Activated T-cell treated with anti-CD3 and anti-CD28 coated beads, Interleukin-2, amount 50 U/mL, for 48 hours (primary cell): Measurements from ENCODE around the gene KCNJ5.

Experiments
- DNase-seq, 2 experiments: peaks; one replicate each; pipeline ENCODE4 v3.0.0-alpha.2; 2020

Gene KCNJ5

DNA sequence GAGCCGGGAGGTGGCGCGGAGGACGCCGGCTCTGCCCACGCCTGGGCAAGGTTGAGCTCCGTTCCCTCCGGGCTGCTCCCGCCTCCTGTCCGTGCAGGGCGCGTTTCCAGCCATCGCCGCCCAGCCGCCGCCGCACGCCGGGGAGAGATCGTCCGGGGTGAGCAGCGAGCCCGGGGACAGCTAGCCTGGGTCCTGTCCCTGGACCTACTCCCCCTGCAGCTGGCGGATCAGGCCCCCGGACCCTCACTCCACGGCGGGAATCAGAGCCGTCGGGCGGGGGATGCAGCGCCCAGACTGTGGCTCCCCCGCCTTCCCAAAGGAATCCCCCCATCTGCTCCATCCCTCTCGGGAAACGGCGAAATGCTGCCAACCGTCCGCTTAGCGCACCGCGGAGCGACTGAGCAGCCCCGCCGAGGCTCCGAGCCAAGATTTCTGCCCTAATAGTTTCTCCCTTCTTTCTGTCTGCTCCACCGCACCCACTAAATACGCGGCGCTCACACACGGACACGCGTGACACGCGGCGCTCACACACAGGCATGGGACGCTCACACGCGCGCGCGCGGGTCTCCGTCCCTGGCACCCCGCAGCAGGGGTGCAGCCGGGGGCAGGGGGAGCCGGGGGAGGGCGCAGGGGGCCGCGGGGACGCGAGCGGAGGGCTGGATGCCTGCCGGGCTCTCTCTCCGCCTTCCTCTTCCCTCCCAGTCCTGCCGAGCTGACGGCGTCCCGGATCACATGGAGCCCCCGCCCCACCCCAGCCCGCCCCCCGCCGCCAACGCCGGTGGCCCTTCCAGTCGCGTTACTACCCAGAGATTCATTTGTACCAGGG lies at the start of gene KCNJ5:
TSS of gene KCNJ5 (plus strand) at position 814 of the 826 bp plus-strand sequence. CDS start 19,918 bp downstream, outside the sequence.
- DNase-seq: peak; percentile 35 to 48

DNA sequence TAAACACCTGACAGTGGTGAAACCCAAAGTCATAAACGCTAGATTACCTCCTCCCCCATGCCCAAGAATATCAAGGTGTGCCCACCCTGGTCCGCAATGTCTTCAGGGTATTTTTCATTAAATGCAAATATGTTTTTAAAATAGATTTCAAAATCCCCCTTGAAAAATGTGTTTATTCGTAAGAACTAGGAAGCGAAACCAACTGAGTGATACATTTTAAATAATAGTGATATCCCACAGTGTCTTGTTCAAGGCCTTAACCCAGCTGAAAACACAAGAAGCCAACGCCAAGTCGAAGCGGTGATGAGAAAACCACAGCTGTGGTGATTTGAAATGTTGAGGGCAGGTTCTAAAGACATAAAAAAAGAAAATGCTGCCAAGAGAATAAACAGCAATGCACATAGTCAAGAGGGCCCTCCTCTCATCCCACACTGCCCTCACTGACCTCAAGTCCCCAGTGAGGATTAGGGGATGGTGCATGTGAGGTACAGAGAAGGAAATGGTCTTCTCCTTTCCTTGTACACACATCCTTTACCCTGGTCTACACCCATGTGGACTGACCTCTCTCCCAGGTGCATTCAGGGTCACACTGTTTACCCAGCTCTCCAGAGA lies 49.6 kb upstream of the KCNJ5 start:
- DNase-seq: no peak

DNA sequence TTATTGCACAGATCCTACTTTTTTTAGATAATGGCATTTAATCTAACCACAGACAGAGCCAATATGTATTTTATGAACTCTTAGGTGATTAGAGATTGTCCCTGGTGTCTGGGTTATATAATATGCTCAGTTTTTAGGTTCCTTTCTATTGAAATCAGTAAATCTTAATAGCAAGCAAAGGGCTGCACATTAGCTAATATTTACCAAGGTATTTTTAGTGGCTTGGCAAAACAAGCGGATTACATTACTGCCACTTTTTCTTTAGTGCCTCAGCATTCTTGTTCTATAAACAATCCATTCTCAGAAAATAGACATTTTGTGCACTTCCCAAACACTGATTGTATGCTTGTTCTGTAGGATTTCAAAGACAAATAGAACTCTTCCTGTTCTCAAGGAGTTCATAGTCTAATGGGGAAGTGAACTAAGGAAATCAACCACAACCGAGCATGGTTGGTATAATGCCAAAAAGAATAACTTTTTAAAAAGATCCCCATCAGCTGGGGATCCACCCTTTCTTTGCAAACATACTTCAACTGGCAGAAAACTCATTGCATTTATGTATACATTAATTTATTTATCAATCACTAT lies 47.9 kb upstream of the KCNJ5 start:
- no peak for DNase-seq

DNA sequence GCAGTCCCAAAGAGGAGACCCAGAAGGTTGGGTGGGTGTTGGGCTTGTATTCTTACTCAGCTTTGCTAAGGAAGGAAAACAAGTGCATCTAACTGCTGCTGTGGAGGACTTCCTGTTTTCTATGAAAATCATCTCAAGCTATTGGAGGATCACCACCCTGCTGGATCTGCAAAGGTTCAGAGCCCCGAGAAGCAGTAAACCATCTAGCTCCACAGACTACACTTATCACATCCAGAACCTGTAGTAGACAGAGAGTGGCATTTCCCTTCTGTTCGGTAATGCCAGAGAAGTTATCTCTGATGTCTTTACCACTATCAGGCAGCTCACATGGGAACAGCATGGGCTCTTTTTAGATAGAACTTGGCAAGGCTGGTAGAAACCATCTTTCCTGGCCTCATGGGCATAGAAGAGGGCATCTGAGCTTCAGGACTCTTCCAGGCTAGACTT lies 45.8 kb upstream of the KCNJ5 start:
- peak in 1 of 2 experiments; percentile 15 for DNase-seq

DNA sequence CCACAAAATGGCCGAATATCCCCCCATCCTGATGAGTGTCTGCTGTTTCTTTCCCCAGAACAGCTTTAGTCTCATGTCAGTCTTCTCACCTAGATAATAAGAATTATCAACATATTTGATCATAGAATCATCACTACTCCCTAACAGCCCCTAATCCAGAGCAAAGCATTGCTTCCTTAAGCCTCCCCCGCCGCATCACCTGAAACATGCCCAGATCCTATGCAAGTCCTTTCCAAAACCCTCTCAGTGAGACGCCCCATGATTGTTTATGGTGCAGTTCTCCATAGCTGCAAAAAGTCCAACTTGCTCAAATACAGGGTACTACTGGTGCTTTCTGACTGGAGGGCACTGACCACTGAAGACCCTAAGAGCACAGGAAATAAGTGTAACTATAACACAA lies 44.2 kb upstream of the KCNJ5 start:
- DNase-seq: no peak

DNA sequence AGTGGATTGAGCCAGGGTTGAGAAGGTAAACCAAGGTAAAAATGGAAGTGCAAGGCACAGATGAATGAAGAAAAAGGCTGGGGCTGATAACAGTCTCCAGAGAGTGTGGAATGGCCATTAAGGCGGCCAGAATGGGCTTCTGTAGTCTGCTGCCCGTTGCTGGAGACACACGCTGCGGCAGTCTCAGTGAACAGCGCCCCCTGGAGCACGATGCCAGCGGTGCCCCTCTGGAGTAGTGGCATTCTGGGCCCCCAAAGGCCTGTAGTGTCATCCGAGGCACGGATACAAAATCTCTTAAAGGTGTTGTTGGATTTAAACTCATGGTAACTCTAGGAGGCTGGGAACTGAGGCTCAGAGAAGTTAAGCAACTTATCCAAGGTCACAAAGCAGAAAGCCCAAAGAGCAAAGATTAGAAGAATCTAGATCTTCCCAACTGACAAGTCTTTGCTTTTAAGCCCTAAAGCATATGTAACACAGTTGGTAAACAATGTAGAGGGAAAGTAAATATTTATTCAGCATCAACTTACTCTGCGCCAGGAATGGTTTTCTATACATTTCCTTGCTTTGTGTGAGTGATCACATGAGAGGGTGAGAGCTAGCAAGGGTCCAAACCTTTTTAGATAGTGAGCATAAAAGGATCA lies 42.2 kb upstream of the KCNJ5 start:
- DNase-seq: peak; percentile 83 to 85

DNA sequence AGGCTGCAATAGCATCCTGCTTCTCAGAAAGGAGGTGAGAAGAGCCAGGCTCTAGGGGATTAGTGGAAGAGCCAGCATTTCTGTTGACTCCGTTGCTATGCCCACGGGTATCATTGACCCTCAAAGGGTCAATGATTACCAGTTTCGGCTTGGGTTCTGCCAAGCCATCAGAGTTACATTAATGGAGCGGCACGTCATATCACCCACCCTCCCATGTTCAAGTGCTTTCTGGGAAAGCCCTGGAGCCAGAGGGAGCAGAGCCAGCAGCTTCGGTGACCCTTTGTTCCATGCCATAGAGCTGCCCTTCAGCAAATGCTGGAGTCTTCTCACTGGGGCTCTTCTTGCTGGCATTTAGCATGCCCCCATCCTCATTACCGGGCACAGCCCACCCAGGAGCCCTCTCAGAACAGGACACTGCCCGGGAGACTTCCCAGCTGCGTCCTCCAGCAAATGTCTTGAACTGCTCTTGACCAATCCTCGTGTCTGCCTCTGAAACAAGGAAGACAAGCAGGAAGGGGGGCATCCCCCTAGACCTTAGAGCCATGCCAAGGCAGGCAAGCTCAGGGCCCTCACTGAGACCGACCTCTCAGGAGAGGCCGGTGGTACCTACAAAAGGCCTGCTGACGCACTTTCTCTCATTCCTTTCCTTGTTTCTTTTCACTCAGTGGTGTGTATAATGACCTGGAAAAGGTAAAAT lies 38.7 kb upstream of the KCNJ5 start:
- peak; percentile 1 to 8 for DNase-seq

DNA sequence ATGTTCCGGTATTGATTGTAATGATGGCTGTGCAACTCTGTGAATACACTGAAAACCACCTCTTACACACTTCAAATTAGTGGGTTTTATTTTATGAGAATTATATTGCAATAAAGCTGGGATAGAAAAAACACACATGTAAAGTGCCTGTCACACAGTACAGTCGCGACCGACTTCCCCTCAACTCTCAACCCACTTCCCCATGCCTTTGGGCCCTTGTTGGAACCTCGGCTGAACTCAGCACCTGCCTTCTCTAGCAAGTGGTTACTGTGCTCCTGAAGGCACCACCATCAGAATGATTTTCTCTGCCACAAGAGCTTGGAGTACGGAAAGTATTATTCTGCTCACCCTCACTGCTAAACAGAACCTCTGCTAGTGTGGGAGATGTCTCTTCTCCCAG lies 37.6 kb upstream of the KCNJ5 start:
- peak in 1 of 2 experiments; percentile 8 for DNase-seq

DNA sequence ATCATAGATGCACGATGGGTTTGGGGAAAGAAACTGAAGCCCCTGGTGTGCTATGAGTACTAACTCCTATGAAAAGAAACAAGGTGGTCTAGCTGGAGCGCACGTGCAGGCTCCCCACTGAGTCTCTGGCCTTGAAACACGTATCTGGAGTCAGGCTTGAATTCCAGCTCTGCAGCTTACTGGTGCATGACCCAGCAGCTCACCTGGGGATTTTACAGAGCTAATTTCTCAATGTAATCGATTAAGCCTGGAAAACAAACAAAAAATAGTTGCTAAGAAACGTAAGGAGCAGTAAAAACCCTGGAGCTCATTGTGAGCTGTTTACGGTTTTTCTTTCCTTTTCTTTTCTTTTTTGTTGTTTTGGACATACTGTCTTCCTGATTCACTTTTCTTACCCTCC lies 36.3 kb upstream of the KCNJ5 start:
- peak in 1 of 2 experiments; percentile 1 for DNase-seq

DNA sequence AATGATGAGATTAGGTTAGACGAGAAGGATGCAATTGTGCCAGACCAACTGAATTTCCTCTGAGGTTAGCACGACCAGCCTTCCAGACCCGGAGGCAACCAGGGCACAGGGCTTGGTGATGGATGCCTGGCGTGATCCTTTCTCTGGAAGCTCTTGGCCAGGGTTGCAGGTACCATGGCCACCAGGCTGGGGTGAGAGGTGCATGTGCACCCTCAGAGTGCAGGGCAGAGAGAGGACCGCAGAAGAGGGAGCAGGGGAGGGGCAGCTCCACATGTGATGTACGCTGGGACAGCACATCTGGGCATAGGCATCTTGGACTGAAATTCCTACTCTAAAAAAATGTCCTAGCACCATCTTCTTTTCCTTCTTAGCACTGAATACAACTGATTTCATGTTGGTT lies 34.9 kb upstream of the KCNJ5 start:
- no peak for DNase-seq

DNA sequence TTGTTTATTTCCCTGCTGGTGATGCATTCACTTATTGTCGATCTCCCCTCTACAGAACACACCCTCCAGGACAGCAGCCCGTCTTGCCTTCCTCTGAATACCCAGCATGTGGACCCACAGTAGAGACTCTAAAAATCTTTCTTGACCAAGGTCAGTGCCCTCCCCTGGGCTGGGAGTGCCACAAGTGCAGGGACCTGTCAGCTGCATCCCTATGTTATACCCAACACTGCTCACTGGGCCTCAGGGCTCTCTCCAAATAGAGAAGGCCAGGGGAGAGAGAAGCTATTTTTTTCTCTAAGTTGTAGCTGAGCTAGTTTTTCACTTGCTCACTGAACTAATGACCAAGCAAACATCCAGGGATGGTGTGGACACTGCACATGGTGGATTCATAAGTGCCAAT lies 33.8 kb upstream of the KCNJ5 start:
- DNase-seq: no peak

DNA sequence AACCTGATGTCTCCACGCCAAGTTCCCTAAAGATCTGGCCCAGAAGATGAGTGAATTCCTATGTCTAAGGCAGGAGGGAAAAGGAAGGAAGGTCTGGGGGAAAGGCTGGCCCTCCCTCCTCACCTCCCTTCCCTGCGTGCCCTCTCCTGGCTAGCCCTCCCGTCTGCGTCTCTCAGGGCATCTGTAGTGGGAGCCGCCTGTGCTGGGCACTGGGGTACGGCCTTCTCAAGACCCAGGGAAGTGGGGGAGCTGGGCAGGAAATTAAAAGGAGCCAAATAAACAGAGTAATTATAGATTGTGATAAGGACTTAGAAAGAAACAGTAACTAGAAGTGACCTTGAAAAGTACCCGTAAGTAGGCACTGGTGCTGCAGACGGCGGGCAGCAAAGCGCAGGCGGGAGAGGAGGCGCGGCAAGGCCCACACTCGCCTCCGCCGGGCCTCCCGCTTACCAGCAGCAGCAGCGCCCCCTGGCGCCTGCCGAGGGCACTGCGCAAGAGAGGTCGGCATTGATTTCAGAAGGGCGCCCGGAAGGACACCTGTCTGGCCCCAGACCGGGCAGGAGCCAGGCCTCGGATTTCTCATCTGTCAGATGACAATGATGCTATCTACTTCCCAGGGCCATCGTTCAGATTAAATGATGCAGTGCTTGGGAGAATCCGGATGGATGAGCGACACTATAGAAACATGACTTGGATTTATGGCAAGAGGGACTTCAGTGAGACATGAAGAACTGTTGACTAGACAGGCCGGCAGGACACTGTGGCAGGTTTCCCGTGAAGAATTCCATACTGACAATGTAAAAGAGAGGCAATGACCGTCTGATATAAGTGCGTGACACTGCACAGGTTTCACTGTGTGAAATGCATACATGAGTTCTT lies 31.4 kb upstream of the KCNJ5 start:
- DNase-seq: peak; percentile 86

DNA sequence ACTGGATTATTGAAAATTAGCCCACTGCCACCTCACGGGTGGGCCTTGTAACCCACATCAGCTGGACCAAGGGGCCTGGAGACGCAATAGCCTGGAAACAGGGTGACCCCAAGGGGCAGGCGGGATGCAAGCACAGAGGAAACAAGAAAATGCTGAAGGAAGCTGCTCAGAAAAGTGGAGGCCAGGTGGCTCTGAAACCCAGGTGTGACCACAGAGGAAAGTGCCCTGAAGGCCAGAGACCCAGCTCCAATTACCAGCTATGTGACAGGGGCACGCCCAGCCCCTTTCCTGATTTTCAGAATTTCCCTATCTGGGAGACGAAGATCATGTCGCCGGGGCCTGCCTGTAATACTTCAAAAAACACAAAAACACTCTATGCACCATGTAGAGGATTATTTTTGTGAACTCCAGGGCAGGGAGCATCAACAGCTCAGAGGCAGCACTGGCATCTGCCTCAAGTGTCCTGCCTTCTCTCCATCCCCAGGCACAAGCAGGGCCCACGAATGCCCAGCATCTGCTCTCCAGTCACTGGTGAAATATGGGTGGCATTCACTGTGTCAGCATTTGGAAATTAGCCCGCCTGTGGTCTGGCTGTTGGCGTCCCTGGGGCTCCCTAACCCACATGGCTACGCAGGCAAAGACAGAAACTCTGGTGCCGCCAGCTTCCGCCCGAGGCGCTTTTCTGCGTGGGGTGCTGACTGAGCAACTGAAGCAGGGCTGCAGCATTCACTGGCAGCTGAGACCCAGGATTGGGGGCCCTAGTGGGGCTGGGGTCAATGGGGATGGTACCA lies 30.4 kb upstream of the KCNJ5 start:
- peak in 1 of 2 experiments; percentile 15 for DNase-seq

DNA sequence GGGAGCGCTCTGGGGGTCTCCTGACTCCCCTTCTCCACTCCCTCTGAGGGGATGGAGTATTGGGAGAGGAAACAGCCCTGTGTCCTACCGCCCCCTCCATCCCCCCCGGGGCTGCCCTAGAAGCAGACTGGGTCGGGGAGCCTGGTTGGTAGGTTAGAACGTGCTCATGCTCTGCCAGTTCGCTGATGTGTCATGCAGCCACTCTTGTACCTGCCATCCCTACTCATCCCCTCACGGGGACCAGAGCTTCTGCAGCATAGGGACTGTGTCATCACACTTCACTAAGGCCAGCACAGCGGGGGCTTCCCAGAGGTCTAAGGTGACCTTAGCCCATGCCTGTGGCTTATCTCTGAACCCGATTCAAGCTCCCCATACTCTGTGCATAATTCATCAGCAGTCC lies 28.8 kb upstream of the KCNJ5 start:
- DNase-seq: no peak

DNA sequence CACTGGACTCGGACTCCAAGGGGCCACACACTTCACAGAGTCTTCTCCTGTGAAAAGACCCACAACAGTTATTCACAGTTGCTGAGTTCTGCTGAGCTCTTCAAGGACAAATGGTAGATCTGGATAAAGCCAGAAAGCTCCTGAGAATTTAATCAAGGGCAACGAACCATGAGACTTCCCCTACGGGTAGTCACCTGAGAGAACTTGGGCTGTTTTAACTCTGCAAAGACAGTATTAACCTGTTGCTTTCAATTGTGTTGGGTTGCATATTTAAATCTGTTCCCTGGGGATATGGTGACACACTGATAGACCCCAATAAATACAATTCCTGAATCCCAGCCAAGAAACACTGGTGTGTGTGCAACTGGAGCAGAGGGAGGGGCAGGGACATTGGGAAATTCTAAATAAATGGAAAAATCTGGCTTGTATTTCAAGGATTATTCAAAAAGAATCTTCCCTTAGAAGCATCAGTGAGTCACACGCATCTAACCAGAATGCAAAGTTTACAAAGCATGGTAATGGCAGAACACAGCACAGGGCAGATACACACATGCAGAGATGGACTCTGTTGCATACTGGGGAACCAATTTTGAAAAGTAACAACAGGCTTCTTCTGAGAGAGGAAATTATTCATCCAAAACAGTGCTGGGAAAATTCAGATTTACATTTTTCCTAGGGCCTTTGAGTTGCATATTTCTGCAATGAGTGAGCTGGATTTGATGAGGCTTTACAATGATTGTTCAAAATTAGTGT lies 28.1 kb upstream of the KCNJ5 start:
- no peak for DNase-seq

DNA sequence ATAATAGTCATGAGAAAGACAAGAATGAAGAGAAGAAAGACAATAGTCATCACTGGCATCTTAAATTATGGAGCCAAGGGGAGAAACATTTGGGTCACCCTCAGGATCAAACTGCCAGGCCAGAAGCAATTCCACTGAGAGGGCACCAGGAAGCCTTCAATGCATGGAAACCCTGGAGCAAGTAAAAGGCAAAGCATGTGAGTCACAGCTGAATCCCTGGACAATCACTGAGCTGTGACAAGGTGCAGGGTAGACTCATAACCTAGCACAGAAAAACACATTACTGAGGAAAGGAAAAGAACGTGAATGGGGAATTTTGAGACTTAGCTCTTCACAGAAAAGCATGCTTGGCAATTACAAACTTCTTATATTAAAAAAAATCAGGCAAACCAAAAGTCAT lies 25.7 kb upstream of the KCNJ5 start:
- DNase-seq: no peak

DNA sequence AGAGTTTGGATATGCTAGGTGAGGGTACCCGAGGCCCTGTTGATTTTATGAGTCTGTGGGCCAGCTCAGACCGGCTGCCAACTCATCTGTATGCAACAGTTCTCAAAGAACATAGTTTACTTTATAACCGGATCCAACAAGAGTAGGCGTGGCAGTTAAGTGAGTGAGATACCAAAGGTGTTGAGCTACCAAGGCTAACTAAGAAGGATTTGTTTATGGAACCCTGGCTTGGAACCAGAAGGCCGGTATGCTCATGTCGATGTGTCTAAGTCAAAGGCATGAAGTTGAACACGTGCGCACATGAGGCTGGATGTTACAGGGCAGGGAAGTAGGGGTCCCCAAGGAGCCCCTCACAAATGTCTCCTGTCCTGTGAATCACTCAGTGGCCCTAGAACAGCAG lies 23.9 kb upstream of the KCNJ5 start, which contains the start of gene KCNJ1:
TSS of gene KCNJ1 (minus strand) at position 20 of the 400 bp plus-strand sequence. CDS start 27,053 bp downstream, outside the sequence.
- no peak for DNase-seq

DNA sequence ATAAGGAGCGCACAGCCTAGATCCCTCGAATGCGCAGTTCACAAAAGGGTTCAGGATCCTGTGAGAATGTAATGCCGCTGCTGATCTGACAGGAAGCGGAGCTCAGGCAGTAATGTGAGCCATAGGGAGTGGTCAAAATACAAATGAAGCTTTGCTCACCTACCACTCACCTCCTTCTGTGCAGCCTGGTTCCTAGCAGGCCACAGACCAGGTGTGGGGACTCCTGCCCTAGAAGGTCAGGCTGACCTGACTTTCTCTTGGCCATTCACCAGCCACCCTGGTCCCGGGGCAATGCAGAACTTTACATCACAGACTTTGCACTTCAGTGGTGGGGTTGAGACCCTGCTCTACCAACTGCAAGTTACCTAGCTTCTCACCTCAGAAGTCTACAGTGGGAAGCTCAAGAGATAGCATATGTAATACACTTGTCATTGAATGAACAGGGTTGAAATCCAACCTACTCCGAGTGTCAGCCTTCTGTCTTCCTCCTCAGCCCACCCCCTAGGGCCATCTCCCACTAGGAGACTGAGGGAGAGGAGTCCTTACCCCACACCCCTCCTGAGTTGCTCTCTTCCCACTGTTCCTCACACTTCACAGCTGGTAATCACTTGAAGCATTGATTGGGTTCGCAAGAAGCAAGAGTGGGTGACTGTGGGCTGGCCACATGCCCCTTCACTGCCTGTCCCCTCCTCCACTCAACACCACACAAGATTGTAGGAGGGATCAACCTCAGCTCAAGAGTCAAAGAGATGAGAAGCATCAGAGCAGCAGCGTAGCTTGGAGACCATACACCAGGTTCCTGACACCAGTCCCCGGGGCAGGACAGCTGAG lies 22.1 kb upstream of the KCNJ5 start:
- DNase-seq: peak; percentile 38 to 44

DNA sequence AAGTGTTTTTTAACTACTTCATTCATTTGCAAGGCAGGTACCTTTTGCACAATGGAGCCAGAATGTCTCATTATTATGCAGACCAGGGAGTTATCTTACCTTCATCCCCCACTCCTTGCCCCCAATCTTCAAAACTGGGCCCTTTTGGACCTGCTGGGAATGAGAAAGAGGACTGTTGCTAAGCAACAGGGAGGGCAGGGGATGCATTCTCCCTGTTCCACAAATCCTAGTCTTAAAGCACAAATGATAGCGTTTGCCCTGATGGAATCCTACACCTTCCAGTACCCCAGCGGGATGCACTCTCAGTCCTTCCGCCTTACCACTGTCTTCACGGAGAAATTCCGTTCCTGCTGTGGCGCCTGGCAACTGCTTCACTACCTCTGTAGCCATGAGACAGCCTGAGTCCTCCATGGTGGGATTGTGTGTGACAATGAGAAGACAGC lies 20.0 kb upstream of the KCNJ5 start:
- DNase-seq: no peak
